HepG2 (cell line): ENCODE measurements around the gene FLAD1. TPM values are rescaled to one million over a fixed set of nuclear protein-coding genes. Genes with fewer than 3 reads are reported as not detected.

Experiments
- CREB3 ChIP-seq: sonication (generic); formaldehyde crosslinking; IDR thresholded peaks from 2 replicates; pipeline ENCODE4 v1.5.0; 2020; ENCODE audit warnings: missing genetic modification reagents
- ETV5 ChIP-seq: IDR thresholded peaks from 2 replicates; pipeline ENCODE4 v1.6.1; 2018; ENCODE audit warnings: missing biosample characterization, missing genetic modification reagents, inconsistent platforms, borderline replicate concordance
- GATAD2A ChIP-seq: IDR thresholded peaks from 2 replicates; pipeline ENCODE4 v1.6.1; 2016
- GMEB2 ChIP-seq: IDR thresholded peaks from 2 replicates; pipeline ENCODE4 v1.6.1; 2016; ENCODE audit warnings: missing biosample characterization, missing genetic modification reagents, low read depth
- IKZF5 ChIP-seq: IDR thresholded peaks from 2 replicates; pipeline ENCODE4 v1.6.1; 2018; ENCODE audit warnings: missing genetic modification reagents, mild to moderate bottlenecking, missing compliant biosample characterization
- MIER3 ChIP-seq: IDR thresholded peaks from 2 replicates; pipeline ENCODE4 v1.6.1; 2016; ENCODE audit warnings: missing compliant biosample characterization, borderline replicate concordance
- MLLT10 ChIP-seq: sonication (generic); formaldehyde crosslinking; IDR thresholded peaks from 2 replicates; pipeline ENCODE4 v1.4.0; 2020; ENCODE audit warnings: missing genetic modification reagents
- MTERF4 ChIP-seq: sonication (generic); formaldehyde crosslinking; IDR thresholded peaks from 2 replicates; pipeline ENCODE4 v1.8.0; 2023; ENCODE audit warnings: mild to moderate bottlenecking, missing genetic modification reagents
- MYNN ChIP-seq: sonication (generic); formaldehyde crosslinking; IDR thresholded peaks from 2 replicates; pipeline ENCODE4 v1.4.0; 2020; ENCODE audit warnings: mild to moderate bottlenecking, low read depth, missing genetic modification reagents
- NCOA1 ChIP-seq: sonication (generic); formaldehyde crosslinking; IDR thresholded peaks from 2 replicates; pipeline ENCODE4 v1.9.0; 2021; ENCODE audit warnings: missing genetic modification reagents
- POLR2A ChIP-seq, 2 experiments: IDR thresholded peaks; 2 replicates each; pipeline ENCODE4 v1.6.1; 2011; ENCODE audit warnings: low read depth in 2 of 2, low read length in 2 of 2, mild to moderate bottlenecking in 1 of 2, moderate library complexity in 1 of 2; ENCODE audit not compliant: insufficient read depth in 1 of 2
- REL ChIP-seq: sonication (generic); formaldehyde crosslinking; conservative IDR thresholded peaks from 2 replicates; pipeline ENCODE4 v1.8.0; 2022; ENCODE audit warnings: mild to moderate bottlenecking, missing genetic modification reagents, moderate library complexity
- SIN3B ChIP-seq: fragments of 150-350 bp; IDR thresholded peaks from 2 replicates; pipeline ENCODE4 v1.6.1; 2014; ENCODE audit warnings: low read length
- SMAD1 ChIP-seq: sonication (generic); formaldehyde crosslinking; IDR thresholded peaks from 2 replicates; pipeline ENCODE4 v1.4.0; 2020; ENCODE audit warnings: missing genetic modification reagents, low read depth, mild to moderate bottlenecking, borderline replicate concordance
- TOE1 ChIP-seq: sonication (generic); formaldehyde crosslinking; IDR thresholded peaks from 2 replicates; pipeline ENCODE4 v1.4.0; 2020; ENCODE audit warnings: mild to moderate bottlenecking, missing genetic modification reagents
- ZFP36L1 ChIP-seq: sonication (generic); formaldehyde crosslinking; IDR thresholded peaks from 2 replicates; pipeline ENCODE4 v1.8.0; 2022; ENCODE audit warnings: mild to moderate bottlenecking, missing genetic modification reagents, moderate library complexity
- ZNF18 ChIP-seq: sonication (generic); formaldehyde crosslinking; IDR thresholded peaks from 2 replicates; pipeline ENCODE4 v1.8.0; 2022; ENCODE audit warnings: mild to moderate bottlenecking, missing genetic modification reagents; ENCODE audit not compliant: insufficient replicate concordance
- ZNF292 ChIP-seq: sonication (generic); formaldehyde crosslinking; IDR thresholded peaks from 2 replicates; pipeline ENCODE4 v1.8.1; 2022; ENCODE audit warnings: mild to moderate bottlenecking, low read depth, missing genetic modification reagents, borderline replicate concordance
- ZNF326 ChIP-seq: sonication (generic); formaldehyde crosslinking; IDR thresholded peaks from 2 replicates; pipeline ENCODE4 v1.4.0; 2020; ENCODE audit warnings: missing genetic modification reagents, borderline replicate concordance
- ZNF503 ChIP-seq: sonication (generic); formaldehyde crosslinking; IDR thresholded peaks from 2 replicates; pipeline ENCODE4 v1.4.0; 2020; ENCODE audit warnings: missing genetic modification reagents
- ZNF557 ChIP-seq: sonication (generic); formaldehyde crosslinking; IDR thresholded peaks from 2 replicates; pipeline ENCODE4 v1.4.0; 2020; ENCODE audit warnings: missing genetic modification reagents
- ZNF570 ChIP-seq: sonication (generic); formaldehyde crosslinking; IDR thresholded peaks from 2 replicates; pipeline ENCODE4 v1.4.0; 2020; ENCODE audit warnings: mild to moderate bottlenecking, missing genetic modification reagents, borderline replicate concordance
- polyA plus RNA-seq, 8 experiments: library from polyadenylated mRNA; depleted of rRNA in 3 of 8; stranded (reverse) in 7 of 8; unstranded in 1 of 8; fragments of >200 nt; fragmentation: Illumina TruSeq in 4 of 8; extraction: Trizol in 4 of 8; gene quantifications; 2 replicates each; pipeline versions ENCODE4 v1.2.1 to v1.2.3, GENCODE V29; 2011 to 2016; ENCODE audit warnings: low read depth in 4 of 8, missing spikeins in 1 of 8, mixed read lengths in 1 of 8; ENCODE audit not compliant: insufficient read depth in 1 of 8
- total RNA-seq, 5 experiments: library from RNA; depleted of rRNA; stranded (reverse); fragments of >200 nt; fragmentation: Illumina TruSeq; extraction: Trizol; gene quantifications; 2 replicates each; pipeline ENCODE4 v1.2.3, GENCODE V29; 2016; ENCODE audit warnings: low read depth in 1 of 5

FLAD1 gene
- total and polyA plus RNA-seq, 2 of the 13 experiments (the other 11 are each of a cell fraction or from before 2014, with no cell fraction given): 25.9 to 32.8 TPM

- TF ChIP-seq CREB3 (no peak), SMAD1 (CRISPR knock-in tag) (no peak; the same call in 1 of the 2 replicates), POLR2A (IDR thresholded peaks at IDR 0.05; ENCODE audit: insufficient read depth in 1 of 2, low read depth in 2 of 2, low read length in 2 of 2) (peak in 1 of 2 experiments; percentile 51; a peak in 1 of 4 replicates), ZNF18 (CRISPR knock-in tag) (no peak), ZNF503 (no peak), TOE1 (CRISPR knock-in tag) (no peak), IKZF5 (CRISPR knock-in tag) (no peak), MLLT10 (CRISPR knock-in tag) (no peak), ZNF570 (CRISPR knock-in tag) (no peak), MYNN (CRISPR knock-in tag) (no peak), ZFP36L1 (CRISPR knock-in tag) (no peak), GMEB2 (no peak), ZNF326 (CRISPR knock-in tag) (no peak), ETV5 (CRISPR knock-in tag) (no peak), REL (no peak), GATAD2A (no peak), NCOA1 (0 out of 2 replicates have a peak, but pooled peaks have one; percentile 1), MTERF4 (CRISPR knock-in tag) (no peak), MIER3 (CRISPR knock-in tag) (no peak), SIN3B (no peak), ZNF557 (CRISPR knock-in tag) (no peak), ZNF292 (CRISPR knock-in tag) (no peak)
Measured at GRCh38 chr1:154937085-154937987, 45.8 kb upstream of the FLAD1 start (continued).
